ENCODE results near the gene HERC2. TPM values are rescaled to one million over a fixed set of nuclear protein-coding genes. Genes with fewer than 3 reads are reported as not detected.
"Not testable (repeated sequence)": the region's sequence is repeated elsewhere in the genome, so short reads cannot be mapped to it uniquely, and the experiment has no call there.

The HERC2 gene
- polyA plus RNA-seq, 10 donors: 28.3 to 43.5 (median 35.7) TPM

- no peak for DNase-seq
Measured at GRCh38 chr15:28185148-28185895, 136.7 kb downstream of the HERC2 start.

DNA sequence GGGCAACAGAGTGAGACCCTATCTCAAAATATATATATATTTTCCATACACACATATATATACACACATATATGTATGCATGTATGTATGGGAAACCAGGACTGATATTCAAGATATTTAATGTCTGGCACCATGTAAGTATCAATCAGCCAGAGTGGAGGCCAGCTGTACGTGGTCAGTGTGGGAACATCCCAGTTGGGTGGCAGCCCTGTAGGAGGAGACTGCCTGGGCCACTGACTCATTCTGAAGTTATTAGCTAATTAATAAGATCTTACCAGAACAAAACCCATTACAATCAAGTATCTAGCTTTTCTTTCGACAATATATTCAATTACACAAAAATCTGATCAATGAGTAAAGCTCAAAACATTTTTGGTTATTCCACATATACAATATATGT is 137.8 kb downstream of the HERC2 start:
- no peak for DNase-seq

DNA sequence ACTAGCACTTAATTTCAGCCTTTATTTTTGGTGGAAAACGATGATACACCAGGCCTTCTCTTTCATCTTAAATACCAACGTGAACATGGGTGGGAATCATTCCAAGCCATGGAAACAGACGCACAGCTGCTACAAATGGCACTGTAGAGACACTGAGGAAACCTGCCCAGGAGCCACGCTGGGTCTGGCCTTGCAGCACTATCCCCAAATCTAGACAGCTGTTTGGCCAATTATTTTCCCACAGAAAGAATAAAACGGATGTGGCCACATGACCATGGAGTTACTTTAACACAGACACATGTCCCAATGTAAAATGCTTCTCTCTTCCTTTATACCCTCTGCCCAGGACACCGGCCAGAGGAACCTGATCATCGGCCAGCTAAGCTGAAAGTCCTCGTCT is 139.2 kb downstream of the HERC2 start:
- DNase-seq: no peak

GRCh38 chr15:28182216-28182615 is 139.8 kb downstream of the HERC2 start:
- no peak for DNase-seq

DNA sequence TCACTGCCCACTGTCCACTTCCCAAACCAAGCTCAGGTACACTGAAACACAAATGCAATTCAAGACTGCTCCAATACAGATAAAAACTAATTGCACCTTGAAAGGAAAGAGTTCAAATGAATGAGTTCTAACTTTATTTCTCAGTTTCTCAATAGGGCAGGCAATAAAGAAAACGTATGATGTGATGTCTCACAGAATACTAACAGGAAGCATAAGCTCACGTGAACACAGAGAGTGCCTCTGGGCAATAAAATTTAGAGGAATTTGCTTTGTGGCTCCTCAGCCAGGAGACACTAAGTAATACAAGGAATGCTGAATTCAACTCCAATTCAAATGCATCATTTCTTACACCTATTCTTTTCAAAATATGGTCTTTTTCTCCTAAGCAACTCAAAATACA is 140.6 kb downstream of the HERC2 start:
- DNase-seq: no peak

GRCh38 chr15:28179270-28179669 is 142.7 kb downstream of the HERC2 start:
- no peak for DNase-seq

GRCh38 chr15:28178727-28179126 is 143.3 kb downstream of the HERC2 start:
- no peak for DNase-seq

DNA sequence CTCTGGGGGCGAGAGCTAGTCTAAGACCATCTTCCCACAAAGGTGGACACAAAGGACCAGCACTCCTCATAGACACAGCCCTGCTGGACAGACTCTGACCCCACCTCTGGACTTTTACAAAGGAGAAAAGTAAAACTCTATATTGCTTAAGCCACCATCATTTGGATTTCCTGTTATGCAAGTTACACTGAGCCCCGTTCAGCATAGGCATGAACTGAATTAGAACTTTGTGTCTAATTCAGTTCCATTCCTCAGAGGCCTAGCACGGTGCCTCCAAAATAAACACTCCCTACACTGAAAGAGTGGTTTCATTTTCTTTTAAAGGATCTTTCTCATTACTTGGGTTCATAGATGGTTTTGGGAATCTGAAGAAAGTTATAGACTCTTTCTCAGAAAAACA is 143.7 kb downstream of the HERC2 start:
- no peak for DNase-seq

DNA sequence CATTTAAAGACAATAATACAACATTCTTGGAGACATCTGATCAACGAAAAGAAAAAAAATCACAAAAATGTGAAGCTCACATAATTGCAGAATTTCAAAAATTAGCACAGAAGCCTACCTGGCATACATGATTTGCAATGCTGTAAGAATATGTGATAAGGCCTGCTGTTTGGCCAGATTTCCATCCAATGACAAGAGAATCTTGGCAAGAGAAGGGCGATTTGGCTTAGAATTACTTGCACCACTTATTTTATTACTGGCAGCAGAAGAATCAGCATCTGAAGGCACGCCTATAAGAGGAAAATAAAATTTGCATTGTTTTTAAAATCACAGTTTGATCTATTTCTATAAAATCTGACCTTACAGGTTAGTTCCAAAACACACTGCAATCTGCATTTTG is 152.6 kb downstream of the HERC2 start:
- no peak for DNase-seq

DNA sequence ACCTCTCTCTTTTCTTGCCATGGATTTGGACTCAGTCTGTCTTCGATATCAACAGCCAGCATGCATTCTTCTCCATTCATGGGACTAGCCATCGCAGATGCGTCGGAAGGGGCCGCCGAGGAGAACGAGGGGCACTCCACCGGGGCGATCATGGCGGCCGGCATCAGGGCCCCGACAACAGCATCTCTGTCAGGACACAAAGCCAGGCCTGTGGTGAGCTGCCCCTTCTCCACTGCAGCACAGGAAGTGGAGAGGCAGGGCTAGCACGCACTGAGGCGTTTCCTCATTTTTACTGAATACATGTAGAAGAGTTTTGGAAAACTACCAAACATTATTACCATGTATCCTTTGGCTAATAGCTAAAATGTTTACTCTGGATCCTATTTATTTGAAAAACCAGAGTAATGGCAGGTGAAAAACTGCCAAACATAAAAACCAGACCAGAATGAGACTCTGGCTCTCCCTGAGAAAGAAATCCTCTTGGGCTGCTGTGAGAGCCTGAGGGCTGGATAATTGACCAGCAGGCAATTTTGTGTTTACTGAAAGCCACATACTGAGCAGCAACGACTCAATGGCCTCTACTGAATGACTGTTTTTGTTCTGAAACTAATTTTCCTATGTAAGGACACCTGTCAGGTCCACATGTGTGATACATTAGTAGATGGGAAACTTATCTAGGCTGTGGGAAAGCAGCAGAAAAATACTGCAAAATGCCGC is 153.4 kb downstream of the HERC2 start:
- DNase-seq: not testable (repeated sequence)

GRCh38 chr15:28167042-28167441 is 154.9 kb downstream of the HERC2 start:
- DNase-seq: no peak

DNA sequence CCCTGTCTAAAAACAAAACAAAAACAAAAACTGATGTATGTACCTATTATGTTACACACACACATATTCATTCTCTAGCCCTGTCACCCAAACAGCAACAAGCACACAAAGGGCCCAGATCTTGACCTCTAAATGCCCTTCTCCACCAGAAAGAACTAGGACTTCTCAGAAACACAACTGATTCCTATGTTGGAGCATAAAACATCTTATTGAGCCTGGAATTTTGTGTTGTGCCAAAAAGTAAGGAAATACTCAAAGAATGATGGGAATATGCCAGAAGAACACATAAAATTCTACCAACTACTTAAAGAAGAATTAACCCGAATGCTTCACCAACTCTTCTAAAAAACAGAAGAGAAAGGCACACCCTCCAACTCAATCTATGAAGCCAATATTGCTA is 156.2 kb downstream of the HERC2 start:
- peak in 1 of 3 donors; percentile 11 for DNase-seq

GRCh38 chr15:28164876-28165275 is 157.1 kb downstream of the HERC2 start:
- no peak for DNase-seq

DNA sequence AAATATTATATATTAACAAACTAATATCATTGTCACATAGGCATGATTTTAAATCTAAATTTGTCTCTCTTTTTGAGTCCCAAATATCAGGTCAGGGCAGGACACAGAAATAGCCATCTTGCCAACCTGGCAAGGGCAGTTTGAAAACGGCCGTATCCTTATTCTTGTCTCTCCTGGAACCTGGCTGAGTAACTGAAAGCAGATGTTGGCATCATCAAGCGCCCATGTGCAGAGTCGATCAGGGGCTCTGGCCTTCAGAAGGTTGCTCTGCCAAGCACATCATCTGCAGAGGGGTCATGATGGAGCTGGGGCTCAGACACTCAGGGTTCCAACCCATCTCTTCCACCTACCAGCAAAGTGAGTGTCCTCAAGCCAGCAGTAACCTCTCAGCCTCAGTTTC is 167.7 kb downstream of the HERC2 start:
- peak in 2 of 3 donors; percentile 10 to 19 for DNase-seq

DNA sequence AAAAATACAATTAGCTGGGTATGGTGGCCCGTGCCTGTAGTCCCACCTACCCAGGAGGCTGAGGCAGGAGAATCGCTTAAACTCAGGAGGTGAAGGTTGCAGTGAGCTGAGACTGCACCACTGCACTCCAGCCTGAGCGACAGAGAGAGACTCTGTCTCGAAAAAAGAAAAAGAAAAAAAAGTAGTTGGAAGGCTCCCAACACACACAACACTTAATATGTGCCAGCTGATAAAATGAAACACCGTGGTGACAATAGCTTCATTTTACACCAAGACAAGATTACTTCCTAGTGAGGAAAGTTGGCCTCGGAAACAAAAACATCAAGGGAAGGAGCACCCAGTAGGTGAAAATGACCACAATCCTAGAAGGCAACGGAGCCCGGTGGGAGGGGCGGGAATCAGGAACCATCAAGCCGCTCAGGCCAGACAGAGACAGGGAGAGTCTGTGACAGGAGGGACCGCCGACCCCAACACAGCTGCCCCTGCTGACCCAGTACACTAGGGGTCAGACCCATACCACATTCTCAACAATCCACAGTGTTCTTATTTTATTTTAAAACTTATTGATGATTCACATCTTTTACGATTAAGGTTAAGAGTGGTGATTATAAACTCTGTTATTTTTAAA is 168.4 kb downstream of the HERC2 start:
- DNase-seq: no peak

GRCh38 chr15:28152538-28152923 is 169.4 kb downstream of the HERC2 start:
- DNase-seq: not testable (repeated sequence)

DNA sequence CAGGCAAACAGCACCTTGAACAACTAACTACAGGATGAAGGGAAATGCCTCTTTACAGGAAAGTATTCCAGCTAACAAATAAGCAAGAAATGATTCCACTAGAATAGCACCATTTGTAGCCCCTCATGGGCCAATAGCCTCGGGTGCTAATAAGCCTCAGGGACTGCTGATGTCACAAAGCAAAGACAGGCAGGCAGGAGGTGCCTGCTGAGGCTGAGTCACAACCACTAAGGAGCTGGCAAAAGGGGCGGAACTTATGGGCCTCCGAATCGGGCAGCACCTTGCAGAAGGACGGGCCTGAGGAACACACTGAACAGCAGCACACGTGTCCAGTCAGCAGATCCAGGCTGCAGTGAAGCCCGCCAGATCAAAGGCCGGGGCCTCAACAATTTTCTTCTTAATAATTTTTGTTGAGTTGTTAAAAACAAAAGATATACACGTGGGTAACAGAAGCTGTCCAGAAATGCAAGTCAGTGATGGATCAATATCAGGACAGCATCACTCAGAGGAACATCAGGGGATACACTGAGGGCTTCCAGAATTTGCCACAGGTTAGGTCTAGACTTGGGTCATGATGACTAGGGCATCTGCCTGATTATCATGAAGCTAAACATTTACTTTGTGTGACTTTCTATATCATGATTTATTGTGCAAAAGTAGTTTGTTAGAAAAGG is 170.0 kb downstream of the HERC2 start:
- not testable (repeated sequence) for DNase-seq

DNA sequence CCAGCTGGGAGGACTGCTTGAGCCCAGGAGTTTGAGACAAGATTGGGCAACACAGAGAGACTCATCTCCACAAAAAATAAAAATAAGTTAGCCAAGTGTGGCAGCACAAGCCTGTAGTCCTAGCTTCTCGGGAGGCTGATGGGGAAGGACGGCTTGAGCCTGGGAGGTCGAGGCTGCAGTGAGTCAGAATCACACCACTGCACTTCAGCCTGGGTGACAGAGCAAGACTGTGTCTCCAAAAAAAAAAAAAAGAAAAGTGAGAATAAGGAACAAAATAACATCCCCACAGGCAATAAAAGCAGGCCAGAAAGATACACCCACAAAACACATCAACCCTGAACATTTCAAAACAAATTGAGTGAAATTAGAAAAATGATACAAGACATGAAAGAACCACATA is 174.2 kb downstream of the HERC2 start:
- no peak for DNase-seq

DNA sequence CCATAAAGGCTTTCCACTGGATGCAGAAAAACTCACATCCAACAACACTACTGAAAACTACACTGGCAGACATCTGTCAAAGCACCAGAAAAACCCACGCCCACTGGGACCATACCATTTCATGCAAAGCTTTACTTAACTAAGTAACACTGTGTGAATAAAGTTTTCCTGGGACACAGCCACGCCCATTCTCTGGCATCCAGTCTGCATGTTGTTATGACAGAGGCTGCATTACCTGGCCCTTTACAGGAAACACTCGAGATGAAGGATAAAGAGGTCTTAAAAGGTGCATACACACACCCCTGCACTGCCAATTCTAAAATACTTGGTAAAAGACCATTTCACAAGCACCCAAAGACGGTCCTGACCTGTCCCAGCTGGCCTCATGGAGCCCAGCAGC is 176.6 kb downstream of the HERC2 start:
- not testable (repeated sequence) for DNase-seq

GRCh38 chr15:28140062-28140461 is 181.9 kb downstream of the HERC2 start:
- DNase-seq: no peak

DNA sequence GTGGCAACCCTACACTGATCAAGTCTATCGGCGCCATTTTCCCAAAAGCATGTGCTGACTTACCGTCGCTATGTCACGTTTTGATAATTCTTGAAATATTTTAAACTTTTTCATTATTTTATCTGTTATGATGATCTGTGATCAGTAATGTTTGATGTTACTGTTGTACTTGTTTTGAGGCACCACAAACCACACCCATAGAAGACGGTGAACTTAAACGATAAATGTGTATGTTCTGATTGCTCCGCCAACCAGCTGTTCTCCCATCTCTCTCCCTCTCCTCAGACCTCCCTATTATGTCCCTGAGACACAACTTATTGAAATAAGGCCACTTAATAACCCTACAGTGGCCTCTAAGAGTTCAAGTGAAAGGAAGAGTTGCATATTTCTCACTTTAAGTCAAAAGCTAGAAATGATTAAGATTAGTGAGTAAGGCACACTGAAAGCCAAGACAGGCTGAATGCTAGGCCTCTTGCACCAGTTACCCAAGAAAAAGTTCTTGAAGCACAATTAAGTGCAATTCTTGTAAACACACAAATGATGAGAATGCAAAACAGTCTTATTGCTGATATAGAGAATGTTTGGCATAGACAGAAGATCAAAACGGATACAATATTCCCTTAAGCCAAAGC is 184.5 kb downstream of the HERC2 start:
- DNase-seq: not testable (repeated sequence)
